Osteoblast (primary cell): Measurements from ENCODE around the gene ITGAE. TPM values are rescaled to one million over a fixed set of nuclear protein-coding genes. Genes with fewer than 3 reads are reported as not detected.

Experiments used
- DNase-seq: peaks from one replicate; pipeline ENCODE4 v3.0.0; 2011; ENCODE audit warnings: low spot score, mixed read lengths; ENCODE audit not compliant: insufficient read length; ENCODE audit errors: missing footprints
- H2AFZ ChIP-seq: 2 replicates; pipeline ENCODE4 v1.6.0; 2011; ENCODE audit warnings: mild to moderate bottlenecking, low read length
- H3K27ac ChIP-seq: 2 replicates; pipeline ENCODE4 v1.5.1; 2011; ENCODE audit warnings: mild to moderate bottlenecking, low read depth, low read length, moderate library complexity
- H3K27me3 ChIP-seq: 2 replicates; pipeline ENCODE4 v1.6.0; 2012; ENCODE audit warnings: mild to moderate bottlenecking, control low read depth, inconsistent platforms, low read length, moderate library complexity; ENCODE audit not compliant: insufficient read depth
- H3K36me3 ChIP-seq: 2 replicates; pipeline ENCODE4 v1.5.1; 2011; ENCODE audit warnings: mild to moderate bottlenecking, low read length, control low read depth, moderate library complexity; ENCODE audit not compliant: insufficient read depth
- H3K4me1 ChIP-seq: 2 replicates; pipeline ENCODE4 v1.5.1; 2011; ENCODE audit warnings: mild to moderate bottlenecking, low read length, control low read depth, moderate library complexity; ENCODE audit not compliant: insufficient read depth
- H3K4me2 ChIP-seq: 2 replicates; pipeline ENCODE4 v1.6.0; 2011; ENCODE audit warnings: mild to moderate bottlenecking, low read length; ENCODE audit not compliant: insufficient read depth
- H3K4me3 ChIP-seq: fragments of 200-600 bp; sonication (generic); 3 replicates; pipeline ENCODE4 v1.5.1; 2012; ENCODE audit warnings: mild to moderate bottlenecking, low read length, inconsistent platforms; ENCODE audit not compliant: insufficient read depth
- H3K79me2 ChIP-seq: 2 replicates; pipeline ENCODE4 v1.6.0; 2012; ENCODE audit warnings: mild to moderate bottlenecking, low read length, control low read depth, inconsistent platforms; ENCODE audit not compliant: insufficient read depth
- H3K9me3 ChIP-seq: 2 replicates; pipeline ENCODE4 v1.5.1; 2011; ENCODE audit warnings: low read depth, low read length, control low read depth
- H4K20me1 ChIP-seq: 2 replicates; pipeline ENCODE4 v1.6.0; 2012; ENCODE audit warnings: mild to moderate bottlenecking, low read length, control low read depth; ENCODE audit not compliant: insufficient read depth
- CTCF ChIP-seq: IDR thresholded peaks from 2 replicates; pipeline ENCODE4 v1.5.1; 2011; ENCODE audit warnings: mild to moderate bottlenecking, low read depth, low read length, moderate library complexity; ENCODE audit errors: extremely low read depth
- total RNA-seq: library from RNA; depleted of rRNA; stranded (reverse); fragments of >200 nt; gene quantifications from 2 replicates; pipeline ENCODE4 v1.2.3, GENCODE V29; 2012

ITGAE gene
- total RNA-seq, 1 donor: 10.5 TPM

GRCh38 chr17:3843935-3844516 is 43.0 kb upstream of the ITGAE start:
- Histone ChIP-seq H3K9me3 (no peaks in the 10 kb centered on the region), H3K4me2 (no peak overlapping the region), H3K4me1 (peaks cover 5% of the 10 kb centered on the region), H3K36me3 (peaks cover 46% of the 10 kb centered on the region), H3K79me2 (peaks cover 62% of the 10 kb centered on the region), H2AFZ (no peak overlapping the region), H4K20me1 (peaks cover 31% of the 10 kb centered on the region), H3K27me3 (no peaks in the 10 kb centered on the region), H3K27ac (no peak overlapping the region), H3K4me3 (no peak overlapping the region)
- peak; percentile 69 for DNase-seq
- TF ChIP-seq CTCF: peak; percentile 65

DNA sequence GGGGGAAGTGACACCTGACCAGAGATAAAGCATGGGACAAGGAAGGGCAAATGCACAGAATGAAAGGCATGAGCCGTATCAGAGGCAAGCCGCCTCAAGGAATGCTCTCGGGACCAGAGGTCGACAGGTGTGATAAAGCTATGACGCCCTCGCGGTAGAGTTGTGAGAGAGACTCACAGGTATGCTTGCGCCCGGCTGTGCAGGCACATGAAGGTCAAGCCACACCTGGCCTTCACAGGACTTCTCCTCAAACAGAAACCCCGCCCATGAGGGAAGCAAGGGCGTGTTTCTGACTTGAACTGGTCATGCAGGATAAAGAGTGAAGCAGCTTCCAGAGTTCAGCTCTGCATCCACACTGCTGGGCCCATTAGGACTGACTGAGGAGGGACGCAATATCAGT is 37.2 kb upstream of the ITGAE start:
- no peak for TF ChIP-seq CTCF
- DNase-seq: peak; percentile 9
- Histone ChIP-seq H4K20me1 (peaks cover 32% of the 10 kb centered on the region), H3K9me3 (no peaks in the 10 kb centered on the region), H3K4me1 (peaks cover 4% of the 10 kb centered on the region), H2AFZ (no peak overlapping the region), H3K4me2 (no peak overlapping the region), H3K27ac (no peak overlapping the region), H3K79me2 (peaks cover 72% of the 10 kb centered on the region), H3K36me3 (peaks cover 67% of the 10 kb centered on the region), H3K4me3 (no peak overlapping the region), H3K27me3 (no peaks in the 10 kb centered on the region)

DNA sequence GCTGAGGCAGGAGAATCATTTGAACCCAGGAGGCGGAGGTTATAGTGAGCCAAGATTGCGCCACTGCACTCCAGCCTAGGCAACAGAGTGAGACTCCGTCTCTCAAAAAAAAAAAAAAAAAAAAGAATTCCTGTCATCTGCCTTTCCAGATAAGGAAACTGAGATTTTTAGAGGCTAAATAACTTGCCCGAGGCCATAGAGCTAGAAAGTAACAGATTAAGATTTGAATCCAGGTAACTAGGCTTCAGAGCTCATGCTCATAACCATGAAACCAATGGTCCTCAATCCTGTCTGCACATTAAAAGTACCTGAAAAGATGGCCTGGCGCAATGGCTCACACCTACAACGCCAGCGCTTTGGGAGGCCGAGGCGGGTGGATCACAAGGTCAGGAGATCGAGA is 35.6 kb upstream of the ITGAE start:
- H3K79me2 ChIP-seq: peaks cover 61% of the 10 kb centered on the region
- no peak overlapping the region for H3K27ac ChIP-seq

More for the DNA sequence above, 35.6 kb upstream of the ITGAE start:
- no peak overlapping the region for H3K4me3 ChIP-seq
- peaks cover 4% of the 10 kb centered on the region for H3K4me1 ChIP-seq
- DNase-seq: no peak
- H2AFZ ChIP-seq: no peak overlapping the region
- H3K4me2 ChIP-seq: no peak overlapping the region
- no peak for TF ChIP-seq CTCF
- H4K20me1 ChIP-seq: peaks cover 27% of the 10 kb centered on the region
- peaks cover 55% of the 10 kb centered on the region for H3K36me3 ChIP-seq
- no peaks in the 10 kb centered on the region for H3K27me3 ChIP-seq
- no peaks in the 10 kb centered on the region for H3K9me3 ChIP-seq
